OCI-LY7 (cell line): ENCODE measurements around the gene ELL2. TPM values are rescaled to one million over a fixed set of nuclear protein-coding genes. Genes with fewer than 3 reads are reported as not detected.

Source experiments
- BruUV-seq: library from RNA; stranded (reverse); fragments of 400-500 nt; replicated peaks from 2 replicates; lab custom pipeline; 2021; lab: Mats Ljungman, UMichigan
- CTCF ChIA-PET: fragments of 300-600 bp; sonication (Branson Sonifier 250); formaldehyde crosslinking; loops from one replicate; lab custom pipeline; 2022; ENCODE audit warnings: antibody characterized with exemption; ENCODE audit not compliant: unreplicated experiment; lab: Charles Lee
- POLR2A ChIA-PET: fragments of 300-600 bp; sonication (Branson Sonifier 250); formaldehyde crosslinking; loops from one replicate; lab custom pipeline; 2022; ENCODE audit warnings: antibody characterized with exemption; lab: Charles Lee
- DNase-seq: peaks from one replicate; pipeline ENCODE4 v3.0.0-alpha.2; 2015; ENCODE audit warnings: low spot score
- H2AFZ ChIP-seq: fragments of 200-600 bp; sonication (generic), shearing (Covaris generic); 2 replicates; pipeline ENCODE4 v1.6.1; 2014; ENCODE audit warnings: mild to moderate bottlenecking, antibody characterized with exemption, low read length, moderate library complexity
- H3K27ac ChIP-seq: fragments of 200-600 bp; sonication (generic); 2 replicates; pipeline ENCODE4 v1.5.1; 2014; ENCODE audit warnings: mixed run types, low read depth, mild to moderate bottlenecking, moderate library complexity, low read length, inconsistent platforms; ENCODE audit not compliant: poor library complexity, severe bottlenecking
- H3K36me3 ChIP-seq: fragments of 200-600 bp; sonication (generic); 2 replicates; pipeline ENCODE4 v1.6.1; 2014; ENCODE audit warnings: mild to moderate bottlenecking, antibody characterized with exemption, low read length, moderate library complexity, mixed read lengths; ENCODE audit not compliant: insufficient read depth
- H3K4me1 ChIP-seq: fragments of 200-600 bp; sonication (generic); 2 replicates; pipeline ENCODE4 v1.5.1; 2014; ENCODE audit warnings: mild to moderate bottlenecking, low read length; ENCODE audit not compliant: insufficient read depth, poor library complexity, severe bottlenecking
- H3K4me2 ChIP-seq: fragments of 200-600 bp; sonication (generic); 2 replicates; pipeline ENCODE4 v1.6.1; 2014; ENCODE audit warnings: mild to moderate bottlenecking, low read length
- H3K4me3 ChIP-seq: fragments of 200-600 bp; sonication (generic); 2 replicates; pipeline ENCODE4 v1.5.1; 2014; ENCODE audit warnings: mild to moderate bottlenecking, low read depth, low read length; ENCODE audit not compliant: poor library complexity, severe bottlenecking
- H3K79me2 ChIP-seq: fragments of 200-600 bp; sonication (generic); 2 replicates; pipeline ENCODE4 v1.6.1; 2016; ENCODE audit warnings: low read depth, mild to moderate bottlenecking, low read length, moderate library complexity, mixed read lengths; ENCODE audit not compliant: insufficient read depth
- H3K9me2 ChIP-seq: fragments of 200-600 bp; sonication (generic); 2 replicates; pipeline ENCODE4 v1.6.1; 2016; ENCODE audit warnings: mild to moderate bottlenecking, low read length, mixed read lengths; ENCODE audit not compliant: insufficient read depth
- H3K9me3 ChIP-seq: fragments of 200-600 bp; sonication (generic); 2 replicates; pipeline ENCODE4 v1.6.1; 2014; ENCODE audit warnings: mild to moderate bottlenecking, mixed run types, low read length, mixed read lengths
- H4K20me1 ChIP-seq: fragments of 200-600 bp; sonication (generic); 2 replicates; pipeline ENCODE4 v1.6.1; 2014; ENCODE audit warnings: mild to moderate bottlenecking, antibody characterized with exemption, low read length, moderate library complexity, mixed read lengths; ENCODE audit not compliant: insufficient read depth
- EZH2phosphoT487 ChIP-seq: fragments of 200-600 bp; sonication (generic); IDR thresholded peaks from 2 replicates; pipeline ENCODE4 v1.6.1; 2018; ENCODE audit warnings: low read depth, borderline replicate concordance, mild to moderate bottlenecking, mixed run types, antibody characterized with exemption, low read length, moderate library complexity, mixed read lengths
- intact Hi-C: fragments of 100-400 bp; cut with micrococcal nuclease; formaldehyde crosslinking; loops from one replicate; pipeline ENCODE4 v1.10.0; 2022; ENCODE audit not compliant: unreplicated experiment
- total RNA-seq, 2 experiments: library from RNA; depleted of rRNA in 1 of 2; stranded (reverse); fragments of >200 nt in 1 of 2; shearing (Covaris generic) in 1 of 2; gene quantifications; 2 replicates each; pipeline ENCODE4 v1.2.3, GENCODE V29; 2014 to 2022
- TF ChIP-seq, protein P1 (sequence below): fragments of 200-600 bp; sonication (generic); conservative IDR thresholded peaks from 2 replicates; pipeline ENCODE4 v1.5.1; 2014; ENCODE audit warnings: mild to moderate bottlenecking, antibody characterized with exemption, low read length, moderate library complexity, mixed read lengths

The ELL2 gene
- total RNA-seq, 2 experiments from 2014 or later, result 0.98 to 4.7 TPM

DNA sequence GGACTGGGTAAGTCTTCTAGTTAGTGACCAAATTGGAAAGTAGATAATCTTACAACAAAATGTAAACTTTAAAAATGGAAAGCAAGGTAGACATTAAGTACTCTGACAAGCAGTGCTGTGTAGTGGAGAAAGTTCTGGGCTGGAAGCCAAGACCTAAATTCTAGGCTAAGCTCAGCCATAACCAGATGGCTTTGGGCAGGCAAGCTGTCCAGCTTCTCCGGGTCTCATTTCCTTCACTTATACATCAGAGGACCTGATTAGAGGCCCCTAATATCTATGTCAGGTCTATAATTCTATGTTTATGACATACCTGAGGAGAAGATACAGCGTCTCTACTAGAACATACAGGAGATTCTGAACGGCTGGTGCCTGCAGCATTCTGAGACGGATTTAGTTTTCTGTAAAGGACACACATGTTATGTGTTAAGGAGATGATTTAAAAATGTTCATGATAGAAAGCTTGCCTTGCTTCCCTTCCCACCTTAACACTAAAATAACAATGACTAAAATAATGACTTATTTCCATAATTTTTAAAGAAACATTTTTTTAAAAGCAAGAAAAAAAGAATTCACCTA lies 61.2 kb downstream of the ELL2 start:
- H3K36me3 ChIP-seq, result no peaks in the 10 kb centered on the region
- POLR2A ChIA-PET, result interaction anchor here (0.6 to 1.4 kb wide), 2 partner anchors 22 to 269 kb away, joined by 3 to 6 read pairs; no protein-coding TSS in a partner anchor
- no peak overlapping the region for H3K4me2 ChIP-seq
- H4K20me1 ChIP-seq, result no peaks in the 10 kb centered on the region
- no TSS peak for BruUV-seq
- TF ChIP-seq, protein P1, sequence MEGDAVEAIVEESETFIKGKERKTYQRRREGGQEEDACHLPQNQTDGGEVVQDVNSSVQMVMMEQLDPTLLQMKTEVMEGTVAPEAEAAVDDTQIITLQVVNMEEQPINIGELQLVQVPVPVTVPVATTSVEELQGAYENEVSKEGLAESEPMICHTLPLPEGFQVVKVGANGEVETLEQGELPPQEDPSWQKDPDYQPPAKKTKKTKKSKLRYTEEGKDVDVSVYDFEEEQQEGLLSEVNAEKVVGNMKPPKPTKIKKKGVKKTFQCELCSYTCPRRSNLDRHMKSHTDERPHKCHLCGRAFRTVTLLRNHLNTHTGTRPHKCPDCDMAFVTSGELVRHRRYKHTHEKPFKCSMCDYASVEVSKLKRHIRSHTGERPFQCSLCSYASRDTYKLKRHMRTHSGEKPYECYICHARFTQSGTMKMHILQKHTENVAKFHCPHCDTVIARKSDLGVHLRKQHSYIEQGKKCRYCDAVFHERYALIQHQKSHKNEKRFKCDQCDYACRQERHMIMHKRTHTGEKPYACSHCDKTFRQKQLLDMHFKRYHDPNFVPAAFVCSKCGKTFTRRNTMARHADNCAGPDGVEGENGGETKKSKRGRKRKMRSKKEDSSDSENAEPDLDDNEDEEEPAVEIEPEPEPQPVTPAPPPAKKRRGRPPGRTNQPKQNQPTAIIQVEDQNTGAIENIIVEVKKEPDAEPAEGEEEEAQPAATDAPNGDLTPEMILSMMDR, result no peak
- TF ChIP-seq EZH2phosphoT487, result no peak
- no peaks in the 10 kb centered on the region for H3K9me2 ChIP-seq
- no peaks in the 10 kb centered on the region for H3K9me3 ChIP-seq
- H3K79me2 ChIP-seq, result no peaks in the 10 kb centered on the region
- no peaks in the 10 kb centered on the region for H3K4me1 ChIP-seq
- H3K4me3 ChIP-seq, result no peak overlapping the region
- intact Hi-C loops, result no loop called here
- H2AFZ ChIP-seq, result no peak overlapping the region
- H3K27ac ChIP-seq, result no peak overlapping the region
- DNase-seq, result no peak
- CTCF ChIA-PET, result no interaction called here

DNA sequence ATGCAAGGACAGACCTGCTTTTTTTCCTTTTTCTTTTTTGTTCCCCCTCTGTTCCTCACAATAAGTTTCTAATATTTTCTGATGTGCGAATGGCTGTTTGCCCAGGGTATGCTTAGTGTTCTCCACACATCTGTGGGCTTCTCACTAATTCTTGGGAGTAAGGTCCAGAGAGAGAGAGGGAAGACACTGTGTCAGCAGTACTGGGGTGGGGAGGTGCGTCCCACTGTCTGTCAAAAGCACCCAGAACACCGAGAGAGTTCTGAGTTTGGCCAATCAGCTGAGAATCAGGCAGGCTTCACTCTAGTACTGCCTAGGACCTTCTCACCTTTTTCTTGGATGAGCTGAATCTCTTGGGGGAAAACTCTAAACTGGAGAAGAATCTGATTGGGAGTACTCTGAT lies 61.8 kb downstream of the ELL2 start:
- Histone ChIP-seq H3K9me2 (no peaks in the 10 kb centered on the region), H3K9me3 (no peaks in the 10 kb centered on the region), H3K4me3 (no peak overlapping the region), H2AFZ (no peak overlapping the region), H3K79me2 (no peaks in the 10 kb centered on the region), H3K36me3 (no peaks in the 10 kb centered on the region), H3K4me1 (no peaks in the 10 kb centered on the region), H3K4me2 (no peak overlapping the region), H4K20me1 (no peaks in the 10 kb centered on the region), H3K27ac (no peak overlapping the region)
- intact Hi-C loops, result no loop called here
- ChIA-PET CTCF (no interaction called here), POLR2A (interaction anchor here (1.4 kb wide), 1 partner anchor 23 kb away, joined by 6 read pairs; no protein-coding TSS in a partner anchor)
- no peak for DNase-seq
- TF ChIP-seq EZH2phosphoT487, result no peak
- TF ChIP-seq, protein P1, result no peak
- no TSS peak for BruUV-seq

- no peak overlapping the region for H3K4me3 ChIP-seq
- H3K27ac ChIP-seq, result no peak overlapping the region
- BruUV-seq, result no TSS peak
- H2AFZ ChIP-seq, result no peak overlapping the region
- no peaks in the 10 kb centered on the region for H3K9me2 ChIP-seq
- DNase-seq, result no peak
- no peaks in the 10 kb centered on the region for H3K9me3 ChIP-seq
- H3K4me2 ChIP-seq, result no peak overlapping the region
- ChIA-PET POLR2A (no interaction called here), CTCF (no interaction called here)
- intact Hi-C loops, result no loop called here
- H4K20me1 ChIP-seq, result no peaks in the 10 kb centered on the region
- no peaks in the 10 kb centered on the region for H3K4me1 ChIP-seq
- no peak for TF ChIP-seq EZH2phosphoT487
- TF ChIP-seq, protein P1, result no peak
- H3K36me3 ChIP-seq, result no peaks in the 10 kb centered on the region
- H3K79me2 ChIP-seq, result no peaks in the 10 kb centered on the region
These were observed 62.6 kb downstream of the ELL2 start for GRCh38 chr5:95899006-95899405.
